ENCODE measurements around the gene ZNF366.

DNA sequence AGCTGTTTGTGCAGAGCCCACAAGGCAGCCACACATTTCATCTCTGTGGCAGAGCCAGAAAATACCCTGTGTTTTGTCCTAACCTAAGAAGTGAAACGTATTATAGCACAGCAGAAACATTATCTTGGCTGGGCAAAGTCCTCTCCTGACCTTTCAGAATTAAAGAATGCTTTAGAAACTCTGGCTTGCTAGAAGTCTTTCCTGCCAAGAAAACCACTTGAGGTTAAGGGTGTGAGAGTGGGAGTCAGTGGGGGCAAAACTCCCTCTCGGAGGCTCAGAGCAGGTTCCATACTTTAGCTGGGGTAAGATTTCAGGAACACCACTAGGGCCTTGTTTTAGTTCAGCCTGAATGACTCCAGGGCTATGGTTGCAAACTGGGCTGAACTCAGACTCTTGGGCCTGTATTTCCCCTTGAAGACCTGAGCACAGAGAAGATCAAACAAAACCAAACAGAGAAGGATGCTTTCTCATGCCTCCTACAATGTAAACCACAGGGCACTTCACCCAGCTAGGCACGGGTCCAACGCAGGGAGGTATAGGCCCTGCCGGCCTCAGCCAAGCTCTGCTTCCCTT lies 48.0 kb downstream of the ZNF366 start:
- no peak for TF ChIP-seq ISL1 (CRISPR knock-in tag; IDR thresholded peaks at IDR 0.05)
- TF ChIP-seq ARNTL (CRISPR knock-in tag; IDR thresholded peaks at IDR 0.05; ENCODE audit: borderline replicate concordance, low read depth) = no peak
- no peak for TF ChIP-seq ZFP30 (CRISPR knock-in tag; IDR thresholded peaks at IDR 0.05)
- TF ChIP-seq, protein P1, sequence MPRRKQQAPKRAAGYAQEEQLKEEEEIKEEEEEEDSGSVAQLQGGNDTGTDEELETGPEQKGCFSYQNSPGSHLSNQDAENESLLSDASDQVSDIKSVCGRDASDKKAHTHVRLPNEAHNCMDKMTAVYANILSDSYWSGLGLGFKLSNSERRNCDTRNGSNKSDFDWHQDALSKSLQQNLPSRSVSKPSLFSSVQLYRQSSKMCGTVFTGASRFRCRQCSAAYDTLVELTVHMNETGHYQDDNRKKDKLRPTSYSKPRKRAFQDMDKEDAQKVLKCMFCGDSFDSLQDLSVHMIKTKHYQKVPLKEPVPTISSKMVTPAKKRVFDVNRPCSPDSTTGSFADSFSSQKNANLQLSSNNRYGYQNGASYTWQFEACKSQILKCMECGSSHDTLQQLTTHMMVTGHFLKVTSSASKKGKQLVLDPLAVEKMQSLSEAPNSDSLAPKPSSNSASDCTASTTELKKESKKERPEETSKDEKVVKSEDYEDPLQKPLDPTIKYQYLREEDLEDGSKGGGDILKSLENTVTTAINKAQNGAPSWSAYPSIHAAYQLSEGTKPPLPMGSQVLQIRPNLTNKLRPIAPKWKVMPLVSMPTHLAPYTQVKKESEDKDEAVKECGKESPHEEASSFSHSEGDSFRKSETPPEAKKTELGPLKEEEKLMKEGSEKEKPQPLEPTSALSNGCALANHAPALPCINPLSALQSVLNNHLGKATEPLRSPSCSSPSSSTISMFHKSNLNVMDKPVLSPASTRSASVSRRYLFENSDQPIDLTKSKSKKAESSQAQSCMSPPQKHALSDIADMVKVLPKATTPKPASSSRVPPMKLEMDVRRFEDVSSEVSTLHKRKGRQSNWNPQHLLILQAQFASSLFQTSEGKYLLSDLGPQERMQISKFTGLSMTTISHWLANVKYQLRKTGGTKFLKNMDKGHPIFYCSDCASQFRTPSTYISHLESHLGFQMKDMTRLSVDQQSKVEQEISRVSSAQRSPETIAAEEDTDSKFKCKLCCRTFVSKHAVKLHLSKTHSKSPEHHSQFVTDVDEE (CRISPR knock-in tag; IDR thresholded peaks at IDR 0.05) = no peak
- TF ChIP-seq CSDC2 (CRISPR knock-in tag; IDR thresholded peaks at IDR 0.05) = no peak
- TF ChIP-seq, protein P2, sequence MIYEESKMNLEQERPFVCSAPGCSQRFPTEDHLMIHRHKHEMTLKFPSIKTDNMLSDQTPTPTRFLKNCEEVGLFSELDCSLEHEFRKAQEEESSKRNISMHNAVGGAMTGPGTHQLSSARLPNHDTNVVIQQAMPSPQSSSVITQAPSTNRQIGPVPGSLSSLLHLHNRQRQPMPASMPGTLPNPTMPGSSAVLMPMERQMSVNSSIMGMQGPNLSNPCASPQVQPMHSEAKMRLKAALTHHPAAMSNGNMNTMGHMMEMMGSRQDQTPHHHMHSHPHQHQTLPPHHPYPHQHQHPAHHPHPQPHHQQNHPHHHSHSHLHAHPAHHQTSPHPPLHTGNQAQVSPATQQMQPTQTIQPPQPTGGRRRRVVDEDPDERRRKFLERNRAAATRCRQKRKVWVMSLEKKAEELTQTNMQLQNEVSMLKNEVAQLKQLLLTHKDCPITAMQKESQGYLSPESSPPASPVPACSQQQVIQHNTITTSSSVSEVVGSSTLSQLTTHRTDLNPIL (CRISPR knock-in tag; IDR thresholded peaks at IDR 0.05; ENCODE audit: low read depth) = no peak

All from SK-N-SH treated with all-trans-retinoic acid at 6 μM for 48 hours (cell line).